ENCODE measurements around the gene IZUMO2. TPM values are rescaled to one million over a fixed set of nuclear protein-coding genes. Genes with fewer than 3 reads are reported as not detected.

The IZUMO2 gene
- total RNA-seq, 1 experiment from 2014 or later, result not detected

GRCh38 chr19:50178320-50178719 is 15.2 kb upstream of the IZUMO2 start:
- BruUV-seq (replicated peaks), result no TSS peak
- no peak for TF ChIP-seq CTCF (IDR thresholded peaks at IDR 0.05; ENCODE audit: unreplicated experiment)
- Mint-ChIP-seq H3K27ac (ENCODE audit: unreplicated experiment) (peak overlapping the region; percentile 81), H3K9me3 (ENCODE audit: low read depth, unreplicated experiment) (no peaks in the 10 kb centered on the region), H3K36me3 (ENCODE audit: insufficient read depth, unreplicated experiment) (peaks cover 2% of the 10 kb centered on the region), H3K27me3 (ENCODE audit: unreplicated experiment) (no peaks in the 10 kb centered on the region), H3K4me3 (ENCODE audit: low read depth, unreplicated experiment) (peak overlapping the region; percentile 27), H3K4me1 (ENCODE audit: low read depth, unreplicated experiment) (peaks cover 19% of the 10 kb centered on the region)
- intact Hi-C loops (cut with micrococcal nuclease; ENCODE audit: unreplicated experiment), result loop anchor here (5.0 kb wide), 1 partner anchor 34 kb away; no protein-coding TSS in a partner anchor
- no peak for DNase-seq
- CTCF ChIA-PET, result interaction anchor here (1.1 to 1.2 kb wide), 2 partner anchors 12 to 37 kb away, joined by 5 to 6 read pairs; no protein-coding TSS in a partner anchor

GRCh38 chr19:50176775-50177174 is 13.7 kb upstream of the IZUMO2 start:
- CTCF ChIA-PET, result interaction anchor here (0.6 to 1.0 kb wide), 2 partner anchors 14 to 28 kb away, joined by 3 read pairs; no protein-coding TSS in a partner anchor
- peaks cover 6% of the 10 kb centered on the region for H3K36me3 Mint-ChIP-seq (ENCODE audit: insufficient read depth, unreplicated experiment)
- peaks cover 29% of the 10 kb centered on the region for H3K4me1 Mint-ChIP-seq (ENCODE audit: low read depth, unreplicated experiment)
- H3K27ac Mint-ChIP-seq (ENCODE audit: unreplicated experiment), result no peak overlapping the region
- no peaks in the 10 kb centered on the region for H3K9me3 Mint-ChIP-seq (ENCODE audit: low read depth, unreplicated experiment)
- intact Hi-C loops (cut with micrococcal nuclease; ENCODE audit: unreplicated experiment), result loop anchor here (5.0 kb wide), 1 partner anchor 36 kb away; no protein-coding TSS in a partner anchor
- no peak overlapping the region for H3K4me3 Mint-ChIP-seq (ENCODE audit: low read depth, unreplicated experiment)
- no peak for DNase-seq
- no peak for TF ChIP-seq CTCF (IDR thresholded peaks at IDR 0.05; ENCODE audit: unreplicated experiment)
- no TSS peak for BruUV-seq (replicated peaks)
- no peaks in the 10 kb centered on the region for H3K27me3 Mint-ChIP-seq (ENCODE audit: unreplicated experiment)

GRCh38 chr19:50175924-50176323 is 12.8 kb upstream of the IZUMO2 start:
- H3K36me3 Mint-ChIP-seq (ENCODE audit: insufficient read depth, unreplicated experiment), result peaks cover 6% of the 10 kb centered on the region
- H3K9me3 Mint-ChIP-seq (ENCODE audit: low read depth, unreplicated experiment), result no peaks in the 10 kb centered on the region
- TF ChIP-seq CTCF (IDR thresholded peaks at IDR 0.05; ENCODE audit: unreplicated experiment), result no peak
- no TSS peak for BruUV-seq (replicated peaks)
- no peak overlapping the region for H3K4me3 Mint-ChIP-seq (ENCODE audit: low read depth, unreplicated experiment)
- CTCF ChIA-PET, result interaction anchor here (0.6 to 1.0 kb wide), 2 partner anchors 15 to 153 kb away, joined by 3 to 4 read pairs; no protein-coding TSS in a partner anchor
- intact Hi-C loops (cut with micrococcal nuclease; ENCODE audit: unreplicated experiment), result loop anchor here (5.0 kb wide), 1 partner anchor 36 kb away; no protein-coding TSS in a partner anchor
- no peaks in the 10 kb centered on the region for H3K27me3 Mint-ChIP-seq (ENCODE audit: unreplicated experiment)
- no peak overlapping the region for H3K27ac Mint-ChIP-seq (ENCODE audit: unreplicated experiment)
- DNase-seq, result no peak
- peaks cover 29% of the 10 kb centered on the region for H3K4me1 Mint-ChIP-seq (ENCODE audit: low read depth, unreplicated experiment)

GRCh38 chr19:50174100-50174793 is 11.2 kb upstream of the IZUMO2 start:
- H3K27me3 Mint-ChIP-seq (ENCODE audit: unreplicated experiment), result peaks cover 11% of the 10 kb centered on the region
- BruUV-seq (replicated peaks), result no TSS peak
- H3K36me3 Mint-ChIP-seq (ENCODE audit: insufficient read depth, unreplicated experiment), result peaks cover 6% of the 10 kb centered on the region
- H3K27ac Mint-ChIP-seq (ENCODE audit: unreplicated experiment), result no peak overlapping the region
- intact Hi-C loops (cut with micrococcal nuclease; ENCODE audit: unreplicated experiment), result no loop called here
- no peaks in the 10 kb centered on the region for H3K9me3 Mint-ChIP-seq (ENCODE audit: low read depth, unreplicated experiment)
- DNase-seq, result no peak
- H3K4me3 Mint-ChIP-seq (ENCODE audit: low read depth, unreplicated experiment), result no peak overlapping the region
- TF ChIP-seq CTCF (IDR thresholded peaks at IDR 0.05; ENCODE audit: unreplicated experiment), result no peak
- CTCF ChIA-PET, result no interaction called here
- peaks cover 32% of the 10 kb centered on the region for H3K4me1 Mint-ChIP-seq (ENCODE audit: low read depth, unreplicated experiment)
